SK-N-SH treated with all-trans-retinoic acid at 6 μM for 48 hours (cell line): Measurements from ENCODE around the gene RBMS3.

ENCODE experiments used
- CSDC2 ChIP-seq: fragments of 250-450 bp; sonication (Bioruptor Pico); IDR thresholded peaks from 2 replicates; pipeline ENCODE4 v1.5.0; 2020; ENCODE audit warnings: mild to moderate bottlenecking, moderate library complexity
- ESRRG ChIP-seq: fragments of 250-450 bp; sonication (Bioruptor Pico); IDR thresholded peaks from 2 replicates; pipeline ENCODE4 v1.6.1; 2021; ENCODE audit warnings: mild to moderate bottlenecking
- OSR1 ChIP-seq: fragments of 250-450 bp; sonication (Bioruptor Pico); IDR thresholded peaks from 2 replicates; pipeline ENCODE4 v1.8.0; 2022; ENCODE audit warnings: moderate library complexity, mild to moderate bottlenecking, inconsistent platforms
- ZFP3 ChIP-seq: fragments of 250-450 bp; sonication (Bioruptor Pico); IDR thresholded peaks from 2 replicates; pipeline ENCODE4 v1.5.0; 2020; ENCODE audit warnings: mild to moderate bottlenecking, moderate library complexity
- ZNF70 ChIP-seq: fragments of 450-650 bp; formaldehyde crosslinking; IDR thresholded peaks from 2 replicates; pipeline ENCODE4 v1.5.0; 2020; ENCODE audit warnings: mild to moderate bottlenecking, moderate library complexity
- TF ChIP-seq, protein P1 (sequence below): fragments of 250-450 bp; sonication (Bioruptor Pico); IDR thresholded peaks from 2 replicates; pipeline ENCODE4 v1.8.0; 2020; ENCODE audit warnings: mild to moderate bottlenecking, moderate library complexity, borderline replicate concordance

DNA sequence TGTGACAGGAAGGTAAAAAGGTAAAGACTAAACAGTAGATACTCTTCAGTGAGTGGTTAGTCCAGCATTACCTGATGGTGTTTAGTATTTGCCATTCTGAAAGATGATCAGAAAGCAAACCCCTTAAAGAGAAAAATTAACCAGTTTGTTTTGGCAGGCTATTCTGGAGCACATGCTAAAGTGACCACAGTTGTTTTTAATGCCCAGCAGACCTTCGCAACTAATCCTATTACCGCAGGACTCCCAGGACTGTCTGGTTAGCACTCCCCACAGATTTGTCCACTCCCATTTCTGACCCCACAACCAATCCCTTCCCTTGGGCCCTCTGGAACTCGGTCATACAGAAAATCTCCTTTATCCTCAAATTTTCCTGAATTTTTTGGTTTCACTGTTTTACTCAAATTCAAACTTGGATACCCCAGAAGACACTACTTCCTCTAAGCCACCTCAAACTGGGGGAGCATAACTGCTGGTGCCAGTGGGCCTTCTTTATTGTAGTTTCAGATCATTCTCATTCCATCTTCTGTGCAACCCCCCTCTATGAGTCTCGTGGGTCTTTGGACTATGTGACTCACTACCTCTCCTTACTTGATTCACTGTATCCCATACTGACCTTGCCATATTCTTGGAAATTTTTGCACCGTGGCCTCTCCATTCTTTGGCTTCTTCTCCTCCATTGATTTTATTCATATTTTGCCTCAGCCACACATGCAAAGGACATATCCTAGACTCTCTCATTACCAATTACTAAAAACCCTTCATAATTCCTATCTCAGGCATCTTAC lies 104.4 kb downstream of the RBMS3 start:
- TF ChIP-seq CSDC2 (CRISPR knock-in tag) (no peak), ZFP3 (no peak), OSR1 (no peak), ESRRG (CRISPR knock-in tag) (no peak), ZNF70 (CRISPR knock-in tag) (no peak)
- TF ChIP-seq, protein P1, sequence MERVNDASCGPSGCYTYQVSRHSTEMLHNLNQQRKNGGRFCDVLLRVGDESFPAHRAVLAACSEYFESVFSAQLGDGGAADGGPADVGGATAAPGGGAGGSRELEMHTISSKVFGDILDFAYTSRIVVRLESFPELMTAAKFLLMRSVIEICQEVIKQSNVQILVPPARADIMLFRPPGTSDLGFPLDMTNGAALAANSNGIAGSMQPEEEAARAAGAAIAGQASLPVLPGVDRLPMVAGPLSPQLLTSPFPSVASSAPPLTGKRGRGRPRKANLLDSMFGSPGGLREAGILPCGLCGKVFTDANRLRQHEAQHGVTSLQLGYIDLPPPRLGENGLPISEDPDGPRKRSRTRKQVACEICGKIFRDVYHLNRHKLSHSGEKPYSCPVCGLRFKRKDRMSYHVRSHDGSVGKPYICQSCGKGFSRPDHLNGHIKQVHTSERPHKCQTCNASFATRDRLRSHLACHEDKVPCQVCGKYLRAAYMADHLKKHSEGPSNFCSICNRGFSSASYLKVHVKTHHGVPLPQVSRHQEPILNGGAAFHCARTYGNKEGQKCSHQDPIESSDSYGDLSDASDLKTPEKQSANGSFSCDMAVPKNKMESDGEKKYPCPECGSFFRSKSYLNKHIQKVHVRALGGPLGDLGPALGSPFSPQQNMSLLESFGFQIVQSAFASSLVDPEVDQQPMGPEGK, result no peak
